ENCODE data around the gene FOXF1. TPM values are rescaled to one million over a fixed set of nuclear protein-coding genes. Genes with fewer than 3 reads are reported as not detected.

The FOXF1 gene
- total RNA-seq, 1 experiment from 2014 or later: not detected

- Histone ChIP-seq H4K20me1 (ENCODE audit: low read length) (no peaks in the 10 kb centered on the region), H3K9ac (ENCODE audit: low read length) (no peak overlapping the region), H3K9me2 (replicated peaks; ENCODE audit: low read length) (no peaks in the 10 kb centered on the region), H3K4me3 (ENCODE audit: low read length) (no peak overlapping the region), H3K79me2 (ENCODE audit: low read length) (no peaks in the 10 kb centered on the region), H2AFZ (ENCODE audit: low read length) (no peak overlapping the region), H3K27me3 (ENCODE audit: low read length) (peaks cover 83% of the 10 kb centered on the region), H3K36me3 (ENCODE audit: low read depth, low read length) (no peaks in the 10 kb centered on the region), H3K27ac (ENCODE audit: low read length) (no peak overlapping the region), H3K9me3 (ENCODE audit: low read length) (no peaks in the 10 kb centered on the region), H3K4me1 (ENCODE audit: insufficient read depth, low read length) (peaks cover 11% of the 10 kb centered on the region; the same call in 1 of the 2 replicates), H3F3A (ENCODE audit: low read length, unreplicated experiment) (no peaks in the 10 kb centered on the region), H3K4me2 (ENCODE audit: low read length) (no peak overlapping the region)
- no peak for TF ChIP-seq EZH2phosphoT487 (IDR thresholded peaks at IDR 0.05; ENCODE audit: borderline replicate concordance, low read length)
- DNase-seq (no peak), ATAC-seq (no peak)
- ChIA-PET CTCF (no interaction called here), POLR2A (ENCODE audit: unreplicated experiment) (no interaction called here)
- BruUV-seq (replicated peaks): no TSS peak
- intact Hi-C loops (cut with micrococcal nuclease): no loop called here
These were observed 15.6 kb upstream of the FOXF1 start for GRCh38 chr16:86494565-86495356.

DNA sequence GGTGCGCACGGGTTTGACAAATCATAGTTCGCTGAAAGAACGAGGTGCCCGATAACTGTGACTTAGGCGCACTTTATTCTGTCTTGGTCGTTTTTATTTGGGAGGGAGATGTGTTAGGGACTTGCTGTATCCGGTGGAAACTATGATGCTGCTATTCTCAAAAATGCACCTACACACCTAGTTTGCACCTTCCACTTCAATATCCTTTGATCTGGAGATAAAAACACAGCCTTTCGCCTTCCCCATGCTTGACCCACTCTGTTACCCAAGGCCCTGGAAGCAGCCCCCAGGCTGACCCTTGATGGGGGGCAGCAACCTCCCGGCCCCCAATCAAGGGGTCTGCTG is 15.0 kb upstream of the FOXF1 start:
- BruUV-seq (replicated peaks): no TSS peak
- no peak overlapping the region for H3K4me2 ChIP-seq (ENCODE audit: low read length)
- intact Hi-C loops (cut with micrococcal nuclease): no loop called here
- CTCF ChIA-PET: no interaction called here
- H3K4me1 ChIP-seq (ENCODE audit: insufficient read depth, low read length): peaks cover 11% of the 10 kb centered on the region; the same call in 1 of the 2 replicates
- no peaks in the 10 kb centered on the region for H3K79me2 ChIP-seq (ENCODE audit: low read length)
- H2AFZ ChIP-seq (ENCODE audit: low read length): no peak overlapping the region
- TF ChIP-seq EZH2 (IDR thresholded peaks at IDR 0.05; ENCODE audit: low read length, unreplicated experiment) (no peak), EZH2phosphoT487 (IDR thresholded peaks at IDR 0.05; ENCODE audit: borderline replicate concordance, low read length) (no peak)
- TF ChIP-seq, protein P1, sequence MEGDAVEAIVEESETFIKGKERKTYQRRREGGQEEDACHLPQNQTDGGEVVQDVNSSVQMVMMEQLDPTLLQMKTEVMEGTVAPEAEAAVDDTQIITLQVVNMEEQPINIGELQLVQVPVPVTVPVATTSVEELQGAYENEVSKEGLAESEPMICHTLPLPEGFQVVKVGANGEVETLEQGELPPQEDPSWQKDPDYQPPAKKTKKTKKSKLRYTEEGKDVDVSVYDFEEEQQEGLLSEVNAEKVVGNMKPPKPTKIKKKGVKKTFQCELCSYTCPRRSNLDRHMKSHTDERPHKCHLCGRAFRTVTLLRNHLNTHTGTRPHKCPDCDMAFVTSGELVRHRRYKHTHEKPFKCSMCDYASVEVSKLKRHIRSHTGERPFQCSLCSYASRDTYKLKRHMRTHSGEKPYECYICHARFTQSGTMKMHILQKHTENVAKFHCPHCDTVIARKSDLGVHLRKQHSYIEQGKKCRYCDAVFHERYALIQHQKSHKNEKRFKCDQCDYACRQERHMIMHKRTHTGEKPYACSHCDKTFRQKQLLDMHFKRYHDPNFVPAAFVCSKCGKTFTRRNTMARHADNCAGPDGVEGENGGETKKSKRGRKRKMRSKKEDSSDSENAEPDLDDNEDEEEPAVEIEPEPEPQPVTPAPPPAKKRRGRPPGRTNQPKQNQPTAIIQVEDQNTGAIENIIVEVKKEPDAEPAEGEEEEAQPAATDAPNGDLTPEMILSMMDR (conservative IDR thresholded peaks at IDR 0.05; ENCODE audit: low read depth, low read length): no peak
- H3K27ac ChIP-seq (ENCODE audit: low read length): no peak overlapping the region
- no peak for DNase-seq
- no peaks in the 10 kb centered on the region for H3K9me3 ChIP-seq (ENCODE audit: low read length)
- H3K9me2 ChIP-seq (replicated peaks; ENCODE audit: low read length): no peaks in the 10 kb centered on the region
- no peak overlapping the region for H3K4me3 ChIP-seq (ENCODE audit: low read length)
- H3F3A ChIP-seq (ENCODE audit: low read length, unreplicated experiment): no peaks in the 10 kb centered on the region
- H3K27me3 ChIP-seq (ENCODE audit: low read length): peaks cover 83% of the 10 kb centered on the region
- H3K9ac ChIP-seq (ENCODE audit: low read length): no peak overlapping the region
- no peaks in the 10 kb centered on the region for H4K20me1 ChIP-seq (ENCODE audit: low read length)
- POLR2A ChIA-PET (ENCODE audit: unreplicated experiment): no interaction called here
- ATAC-seq: no peak
- H3K36me3 ChIP-seq (ENCODE audit: low read depth, low read length): no peaks in the 10 kb centered on the region

- ChIA-PET POLR2A (ENCODE audit: unreplicated experiment) (no interaction called here), CTCF (no interaction called here)
- H4K20me1 ChIP-seq (ENCODE audit: low read length): no peaks in the 10 kb centered on the region
- ATAC-seq (no peak), DNase-seq (no peak)
- peaks cover 11% of the 10 kb centered on the region; the same call in 1 of the 2 replicates for H3K4me1 ChIP-seq (ENCODE audit: insufficient read depth, low read length)
- no TSS peak for BruUV-seq (replicated peaks)
- H3K36me3 ChIP-seq (ENCODE audit: low read depth, low read length): no peaks in the 10 kb centered on the region
- H3K79me2 ChIP-seq (ENCODE audit: low read length): no peaks in the 10 kb centered on the region
- peaks cover 87% of the 10 kb centered on the region for H3K27me3 ChIP-seq (ENCODE audit: low read length)
- no peak overlapping the region for H2AFZ ChIP-seq (ENCODE audit: low read length)
- intact Hi-C loops (cut with micrococcal nuclease): no loop called here
- H3K9me2 ChIP-seq (replicated peaks; ENCODE audit: low read length): no peaks in the 10 kb centered on the region
- H3K4me3 ChIP-seq (ENCODE audit: low read length): no peak overlapping the region
- H3K9ac ChIP-seq (ENCODE audit: low read length): no peak overlapping the region
- no peaks in the 10 kb centered on the region for H3K9me3 ChIP-seq (ENCODE audit: low read length)
- H3K27ac ChIP-seq (ENCODE audit: low read length): no peak overlapping the region
- H3K4me2 ChIP-seq (ENCODE audit: low read length): no peak overlapping the region
- no peaks in the 10 kb centered on the region for H3F3A ChIP-seq (ENCODE audit: low read length, unreplicated experiment)
- TF ChIP-seq, protein P1 (conservative IDR thresholded peaks at IDR 0.05; ENCODE audit: low read depth, low read length): no peak
- no peak for TF ChIP-seq EZH2 (IDR thresholded peaks at IDR 0.05; ENCODE audit: low read length, unreplicated experiment)
- no peak for TF ChIP-seq EZH2phosphoT487 (IDR thresholded peaks at IDR 0.05; ENCODE audit: borderline replicate concordance, low read length)
These were observed 14.5 kb upstream of the FOXF1 start for GRCh38 chr16:86495756-86496261.
